Chondrocyte (in vitro differentiated cells): ENCODE measurements around the gene RNF148. TPM values are rescaled to one million over a fixed set of nuclear protein-coding genes. Genes with fewer than 3 reads are reported as not detected.

Source experiments
- DNase-seq: peaks from one replicate; pipeline ENCODE4 v3.0.0; 2021; ENCODE audit warnings: mixed read lengths, low spot score
- H3K27ac Mint-ChIP-seq: one replicate; pipeline ENCODE4 v1.8.0; 2021; ENCODE audit warnings: mild to moderate bottlenecking, moderate library complexity, mixed read lengths; ENCODE audit not compliant: unreplicated experiment
- H3K27me3 Mint-ChIP-seq: 2 replicates; pipeline ENCODE4 v1.8.0; 2021; ENCODE audit warnings: low read depth, mixed read lengths
- H3K36me3 Mint-ChIP-seq: 2 replicates; pipeline ENCODE4 v1.8.0; 2021; ENCODE audit warnings: low read depth, mixed read lengths
- H3K4me1 Mint-ChIP-seq: 2 replicates; pipeline ENCODE4 v1.8.0; 2021; ENCODE audit warnings: low read depth, mild to moderate bottlenecking, mixed read lengths
- H3K4me3 Mint-ChIP-seq: one replicate; pipeline ENCODE4 v1.8.0; 2021; ENCODE audit warnings: mild to moderate bottlenecking, moderate library complexity, mixed read lengths; ENCODE audit not compliant: unreplicated experiment
- H3K9me3 Mint-ChIP-seq: 2 replicates; pipeline ENCODE4 v1.8.0; 2021; ENCODE audit warnings: low read depth, mixed read lengths
- CTCF ChIP-seq: fragments of 200-600 bp; sonication (generic); IDR thresholded peaks from 2 replicates; pipeline ENCODE4 v1.5.0; 2021; ENCODE audit warnings: antibody characterized with exemption, mild to moderate bottlenecking, moderate library complexity
- total RNA-seq: library from RNA; stranded (reverse); gene quantifications from 3 replicates; pipeline ENCODE4 v1.2.1, GENCODE V29; 2021

Gene RNF148
- total RNA-seq, 1 donor from 2014 or later, result not detected

GRCh38 chr7:122676466-122676865 is 26.3 kb downstream of the RNF148 start:
- H3K4me3 Mint-ChIP-seq, result no peak overlapping the region
- DNase-seq, result no peak
- peaks cover 8% of the 10 kb centered on the region for H3K4me1 Mint-ChIP-seq
- TF ChIP-seq CTCF, result no peak
- H3K27me3 Mint-ChIP-seq, result peaks cover 3% of the 10 kb centered on the region
- H3K36me3 Mint-ChIP-seq, result no peaks in the 10 kb centered on the region
- H3K9me3 Mint-ChIP-seq, result peaks cover 4% of the 10 kb centered on the region
- no peak overlapping the region for H3K27ac Mint-ChIP-seq

- no peak for DNase-seq
- Mint-ChIP-seq H3K27ac (no peak overlapping the region), H3K4me1 (peaks cover 8% of the 10 kb centered on the region), H3K4me3 (no peak overlapping the region), H3K9me3 (peaks cover 6% of the 10 kb centered on the region), H3K36me3 (no peaks in the 10 kb centered on the region), H3K27me3 (peaks cover 3% of the 10 kb centered on the region)
- TF ChIP-seq CTCF, result no peak
These were observed 27.1 kb downstream of the RNF148 start for GRCh38 chr7:122675621-122676020.

GRCh38 chr7:122675011-122675410 is 27.7 kb downstream of the RNF148 start:
- peaks cover 6% of the 10 kb centered on the region for H3K9me3 Mint-ChIP-seq
- DNase-seq, result no peak
- H3K27ac Mint-ChIP-seq, result peak overlapping the region; percentile 2
- H3K4me1 Mint-ChIP-seq, result peaks cover 8% of the 10 kb centered on the region
- no peaks in the 10 kb centered on the region for H3K36me3 Mint-ChIP-seq
- H3K4me3 Mint-ChIP-seq, result no peak overlapping the region
- peaks cover 3% of the 10 kb centered on the region for H3K27me3 Mint-ChIP-seq
- no peak for TF ChIP-seq CTCF

GRCh38 chr7:122674502-122674901 is 28.2 kb downstream of the RNF148 start:
- H3K4me1 Mint-ChIP-seq, result peaks cover 8% of the 10 kb centered on the region
- DNase-seq, result no peak
- H3K4me3 Mint-ChIP-seq, result no peak overlapping the region
- no peak for TF ChIP-seq CTCF
- H3K27ac Mint-ChIP-seq, result no peak overlapping the region
- no peaks in the 10 kb centered on the region for H3K36me3 Mint-ChIP-seq
- peaks cover 5% of the 10 kb centered on the region for H3K9me3 Mint-ChIP-seq
- H3K27me3 Mint-ChIP-seq, result peaks cover 3% of the 10 kb centered on the region

GRCh38 chr7:122673951-122674350 is 28.8 kb downstream of the RNF148 start:
- no peak overlapping the region for H3K27ac Mint-ChIP-seq
- TF ChIP-seq CTCF, result no peak
- H3K4me1 Mint-ChIP-seq, result peaks cover 8% of the 10 kb centered on the region
- peaks cover 2% of the 10 kb centered on the region for H3K9me3 Mint-ChIP-seq
- H3K4me3 Mint-ChIP-seq, result no peak overlapping the region
- H3K27me3 Mint-ChIP-seq, result peaks cover 3% of the 10 kb centered on the region
- no peaks in the 10 kb centered on the region for H3K36me3 Mint-ChIP-seq
- no peak for DNase-seq
